ENCODE results near the gene ZNF431.

DNA sequence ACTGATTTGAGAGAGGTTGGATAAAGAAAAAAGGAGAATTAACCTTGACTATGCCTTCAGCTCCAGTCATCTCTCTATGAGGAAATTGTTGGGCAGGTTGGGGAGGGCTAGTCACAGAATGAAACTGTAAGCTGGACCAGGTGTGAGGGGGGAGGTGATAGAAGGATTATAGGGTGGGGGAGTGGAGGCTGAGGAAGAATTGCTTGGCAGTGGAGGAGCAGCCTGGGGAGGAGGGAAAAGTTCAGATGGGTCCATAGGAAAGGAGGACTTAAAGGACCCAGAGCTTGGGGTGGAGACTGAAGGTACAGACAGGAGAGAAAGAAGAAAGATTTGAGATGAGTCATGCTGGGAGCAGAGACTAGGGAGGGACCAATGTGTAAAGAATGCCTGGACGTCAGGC lies 8.2 kb upstream of the ZNF431 start:
- TF ChIP-seq, protein P1, sequence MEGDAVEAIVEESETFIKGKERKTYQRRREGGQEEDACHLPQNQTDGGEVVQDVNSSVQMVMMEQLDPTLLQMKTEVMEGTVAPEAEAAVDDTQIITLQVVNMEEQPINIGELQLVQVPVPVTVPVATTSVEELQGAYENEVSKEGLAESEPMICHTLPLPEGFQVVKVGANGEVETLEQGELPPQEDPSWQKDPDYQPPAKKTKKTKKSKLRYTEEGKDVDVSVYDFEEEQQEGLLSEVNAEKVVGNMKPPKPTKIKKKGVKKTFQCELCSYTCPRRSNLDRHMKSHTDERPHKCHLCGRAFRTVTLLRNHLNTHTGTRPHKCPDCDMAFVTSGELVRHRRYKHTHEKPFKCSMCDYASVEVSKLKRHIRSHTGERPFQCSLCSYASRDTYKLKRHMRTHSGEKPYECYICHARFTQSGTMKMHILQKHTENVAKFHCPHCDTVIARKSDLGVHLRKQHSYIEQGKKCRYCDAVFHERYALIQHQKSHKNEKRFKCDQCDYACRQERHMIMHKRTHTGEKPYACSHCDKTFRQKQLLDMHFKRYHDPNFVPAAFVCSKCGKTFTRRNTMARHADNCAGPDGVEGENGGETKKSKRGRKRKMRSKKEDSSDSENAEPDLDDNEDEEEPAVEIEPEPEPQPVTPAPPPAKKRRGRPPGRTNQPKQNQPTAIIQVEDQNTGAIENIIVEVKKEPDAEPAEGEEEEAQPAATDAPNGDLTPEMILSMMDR (IDR thresholded peaks at IDR 0.05; ENCODE audit: insufficient read depth, low read length): no peak
- TF ChIP-seq, protein P2, sequence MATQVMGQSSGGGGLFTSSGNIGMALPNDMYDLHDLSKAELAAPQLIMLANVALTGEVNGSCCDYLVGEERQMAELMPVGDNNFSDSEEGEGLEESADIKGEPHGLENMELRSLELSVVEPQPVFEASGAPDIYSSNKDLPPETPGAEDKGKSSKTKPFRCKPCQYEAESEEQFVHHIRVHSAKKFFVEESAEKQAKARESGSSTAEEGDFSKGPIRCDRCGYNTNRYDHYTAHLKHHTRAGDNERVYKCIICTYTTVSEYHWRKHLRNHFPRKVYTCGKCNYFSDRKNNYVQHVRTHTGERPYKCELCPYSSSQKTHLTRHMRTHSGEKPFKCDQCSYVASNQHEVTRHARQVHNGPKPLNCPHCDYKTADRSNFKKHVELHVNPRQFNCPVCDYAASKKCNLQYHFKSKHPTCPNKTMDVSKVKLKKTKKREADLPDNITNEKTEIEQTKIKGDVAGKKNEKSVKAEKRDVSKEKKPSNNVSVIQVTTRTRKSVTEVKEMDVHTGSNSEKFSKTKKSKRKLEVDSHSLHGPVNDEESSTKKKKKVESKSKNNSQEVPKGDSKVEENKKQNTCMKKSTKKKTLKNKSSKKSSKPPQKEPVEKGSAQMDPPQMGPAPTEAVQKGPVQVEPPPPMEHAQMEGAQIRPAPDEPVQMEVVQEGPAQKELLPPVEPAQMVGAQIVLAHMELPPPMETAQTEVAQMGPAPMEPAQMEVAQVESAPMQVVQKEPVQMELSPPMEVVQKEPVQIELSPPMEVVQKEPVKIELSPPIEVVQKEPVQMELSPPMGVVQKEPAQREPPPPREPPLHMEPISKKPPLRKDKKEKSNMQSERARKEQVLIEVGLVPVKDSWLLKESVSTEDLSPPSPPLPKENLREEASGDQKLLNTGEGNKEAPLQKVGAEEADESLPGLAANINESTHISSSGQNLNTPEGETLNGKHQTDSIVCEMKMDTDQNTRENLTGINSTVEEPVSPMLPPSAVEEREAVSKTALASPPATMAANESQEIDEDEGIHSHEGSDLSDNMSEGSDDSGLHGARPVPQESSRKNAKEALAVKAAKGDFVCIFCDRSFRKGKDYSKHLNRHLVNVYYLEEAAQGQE (IDR thresholded peaks at IDR 0.05; ENCODE audit: insufficient replicate concordance, low read depth): no peak
